Panc1 (cell line): ENCODE measurements around the gene KCNMA1. TPM values are rescaled to one million over a fixed set of nuclear protein-coding genes. Genes with fewer than 3 reads are reported as not detected.
A peak's percentile ranks its signal among the peaks of the same experiment; 100 is the strongest.

Experiments used
- ATAC-seq: fragments of 200-7000 bp; cut with Tn5 transposase; 2 replicates; pipeline ENCODE4 v1.9.1; 2020; ENCODE audit warnings: mild to moderate bottlenecking, moderate library complexity
- BruUV-seq: library from RNA; stranded (reverse); fragments of 400-500 nt; replicated peaks from 2 replicates; lab custom pipeline; 2021; lab: Mats Ljungman, UMichigan
- CTCF ChIA-PET: fragments of 300-600 bp; sonication (Branson Sonifier 250); formaldehyde crosslinking; loops from one replicate; lab custom pipeline; 2022; ENCODE audit warnings: antibody characterized with exemption; lab: Charles Lee
- POLR2A ChIA-PET: fragments of 300-600 bp; sonication (Branson Sonifier 250); formaldehyde crosslinking; loops from one replicate; lab custom pipeline; 2022; ENCODE audit warnings: antibody characterized with exemption; lab: Charles Lee
- DNase-seq: peaks from one replicate; pipeline ENCODE4 v3.0.0-alpha.2; 2010; ENCODE audit warnings: low read depth, low spot score
- H3K27ac ChIP-seq: 2 replicates; pipeline ENCODE4 v1.5.1; 2011; ENCODE audit warnings: mild to moderate bottlenecking, low read length, inconsistent platforms
- H3K27me3 ChIP-seq: fragments of 200-500 bp; sonication (Bioruptor generic); 2 replicates; pipeline ENCODE4 v1.6.0; 2014; ENCODE audit warnings: low read length, inconsistent platforms; ENCODE audit not compliant: control insufficient read depth, insufficient read depth
- H3K36me3 ChIP-seq: fragments of 200-500 bp; sonication (Bioruptor generic); 2 replicates; pipeline ENCODE4 v1.5.1; 2014; ENCODE audit warnings: inconsistent platforms, mild to moderate bottlenecking, low read length, moderate library complexity; ENCODE audit not compliant: control insufficient read depth, insufficient read depth
- H3K4me1 ChIP-seq: 2 replicates; pipeline ENCODE4 v1.5.1; 2011; ENCODE audit warnings: inconsistent platforms, mild to moderate bottlenecking, low read length, moderate library complexity; ENCODE audit not compliant: control insufficient read depth, insufficient read depth
- H3K4me3 ChIP-seq, 2 experiments: 2 replicates each; pipeline ENCODE4 v1.5.1; 2011 to 2012; ENCODE audit warnings: low read depth in 2 of 2, low read length in 2 of 2, mild to moderate bottlenecking in 2 of 2, inconsistent platforms in 1 of 2, moderate library complexity in 1 of 2
- H3K9me3 ChIP-seq: fragments of 200-500 bp; sonication (Bioruptor generic); 2 replicates; pipeline ENCODE4 v1.5.1; 2014; ENCODE audit warnings: low read depth, mild to moderate bottlenecking, inconsistent platforms, low read length, moderate library complexity; ENCODE audit not compliant: control insufficient read depth, insufficient read depth
- POLR2AphosphoS5 ChIP-seq: IDR thresholded peaks from 2 replicates; pipeline ENCODE4 v1.6.1; 2012; ENCODE audit warnings: mild to moderate bottlenecking, low read depth, low read length, moderate library complexity
- SIN3A ChIP-seq: IDR thresholded peaks from 2 replicates; pipeline ENCODE4 v1.6.1; 2012; ENCODE audit warnings: low read depth, mild to moderate bottlenecking, low read length, moderate library complexity, borderline replicate concordance; ENCODE audit not compliant: insufficient read depth
- TCF7L2 ChIP-seq: IDR thresholded peaks from 2 replicates; pipeline ENCODE4 v1.6.1; 2011; ENCODE audit warnings: mild to moderate bottlenecking, low read depth, low read length, inconsistent platforms
- in situ Hi-C: cut with HindIII; loops from 2 replicates; pipeline ENCODE4 v1.10.0; 2016; ENCODE audit warnings: low sequenced_read_pairs, low pct_unique_long_range_greater_than_20kb
- intact Hi-C: fragments of 100-400 bp; cut with micrococcal nuclease; formaldehyde crosslinking; loops from one replicate; pipeline ENCODE4 v1.10.0; 2022; ENCODE audit not compliant: unreplicated experiment
- total RNA-seq: library from RNA; stranded (reverse); gene quantifications from one replicate; pipeline ENCODE4 v1.2.1, GENCODE V29; 2021; ENCODE audit not compliant: unreplicated experiment
- TF ChIP-seq, protein P1 (sequence below): fragments of 450-650 bp; IDR thresholded peaks from 2 replicates; pipeline ENCODE4 v1.5.1; 2017; ENCODE audit warnings: mild to moderate bottlenecking
- TF ChIP-seq, protein P2 (sequence below), 2 experiments: IDR thresholded peaks; 2 replicates each; pipeline ENCODE4 v1.6.1; 2011 to 2012; ENCODE audit warnings: low read depth in 2 of 2, control low read depth in 1 of 2, low read length in 1 of 2, mild to moderate bottlenecking in 1 of 2, moderate library complexity in 1 of 2; ENCODE audit not compliant: insufficient read depth in 1 of 2

The KCNMA1 gene
- total RNA-seq, 1 experiment from 2014 or later: 91.9 TPM

DNA sequence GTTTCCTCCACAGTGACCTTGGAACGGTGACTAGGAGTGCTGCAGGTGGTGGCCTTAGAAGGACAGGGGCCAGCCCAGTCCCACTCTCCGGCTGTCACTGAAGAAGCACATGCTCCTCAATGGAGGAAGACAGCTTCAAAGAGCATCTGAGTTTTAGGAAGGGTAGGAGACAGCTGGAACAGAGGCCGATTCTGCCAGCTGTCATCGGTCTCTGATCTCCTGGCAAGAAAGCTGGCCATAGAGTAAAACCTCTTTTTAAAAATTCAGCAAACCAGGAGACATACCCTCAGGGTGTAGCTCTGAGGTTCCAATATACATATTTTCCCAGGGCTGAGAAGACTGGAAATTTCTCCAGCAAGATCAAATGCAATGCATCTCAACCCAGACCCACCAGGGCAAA, 55.9 kb downstream of the KCNMA1 start:
- TF ChIP-seq, protein P1, sequence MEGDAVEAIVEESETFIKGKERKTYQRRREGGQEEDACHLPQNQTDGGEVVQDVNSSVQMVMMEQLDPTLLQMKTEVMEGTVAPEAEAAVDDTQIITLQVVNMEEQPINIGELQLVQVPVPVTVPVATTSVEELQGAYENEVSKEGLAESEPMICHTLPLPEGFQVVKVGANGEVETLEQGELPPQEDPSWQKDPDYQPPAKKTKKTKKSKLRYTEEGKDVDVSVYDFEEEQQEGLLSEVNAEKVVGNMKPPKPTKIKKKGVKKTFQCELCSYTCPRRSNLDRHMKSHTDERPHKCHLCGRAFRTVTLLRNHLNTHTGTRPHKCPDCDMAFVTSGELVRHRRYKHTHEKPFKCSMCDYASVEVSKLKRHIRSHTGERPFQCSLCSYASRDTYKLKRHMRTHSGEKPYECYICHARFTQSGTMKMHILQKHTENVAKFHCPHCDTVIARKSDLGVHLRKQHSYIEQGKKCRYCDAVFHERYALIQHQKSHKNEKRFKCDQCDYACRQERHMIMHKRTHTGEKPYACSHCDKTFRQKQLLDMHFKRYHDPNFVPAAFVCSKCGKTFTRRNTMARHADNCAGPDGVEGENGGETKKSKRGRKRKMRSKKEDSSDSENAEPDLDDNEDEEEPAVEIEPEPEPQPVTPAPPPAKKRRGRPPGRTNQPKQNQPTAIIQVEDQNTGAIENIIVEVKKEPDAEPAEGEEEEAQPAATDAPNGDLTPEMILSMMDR: no peak
- TF ChIP-seq SIN3A: no peak
- TF ChIP-seq, protein P2, sequence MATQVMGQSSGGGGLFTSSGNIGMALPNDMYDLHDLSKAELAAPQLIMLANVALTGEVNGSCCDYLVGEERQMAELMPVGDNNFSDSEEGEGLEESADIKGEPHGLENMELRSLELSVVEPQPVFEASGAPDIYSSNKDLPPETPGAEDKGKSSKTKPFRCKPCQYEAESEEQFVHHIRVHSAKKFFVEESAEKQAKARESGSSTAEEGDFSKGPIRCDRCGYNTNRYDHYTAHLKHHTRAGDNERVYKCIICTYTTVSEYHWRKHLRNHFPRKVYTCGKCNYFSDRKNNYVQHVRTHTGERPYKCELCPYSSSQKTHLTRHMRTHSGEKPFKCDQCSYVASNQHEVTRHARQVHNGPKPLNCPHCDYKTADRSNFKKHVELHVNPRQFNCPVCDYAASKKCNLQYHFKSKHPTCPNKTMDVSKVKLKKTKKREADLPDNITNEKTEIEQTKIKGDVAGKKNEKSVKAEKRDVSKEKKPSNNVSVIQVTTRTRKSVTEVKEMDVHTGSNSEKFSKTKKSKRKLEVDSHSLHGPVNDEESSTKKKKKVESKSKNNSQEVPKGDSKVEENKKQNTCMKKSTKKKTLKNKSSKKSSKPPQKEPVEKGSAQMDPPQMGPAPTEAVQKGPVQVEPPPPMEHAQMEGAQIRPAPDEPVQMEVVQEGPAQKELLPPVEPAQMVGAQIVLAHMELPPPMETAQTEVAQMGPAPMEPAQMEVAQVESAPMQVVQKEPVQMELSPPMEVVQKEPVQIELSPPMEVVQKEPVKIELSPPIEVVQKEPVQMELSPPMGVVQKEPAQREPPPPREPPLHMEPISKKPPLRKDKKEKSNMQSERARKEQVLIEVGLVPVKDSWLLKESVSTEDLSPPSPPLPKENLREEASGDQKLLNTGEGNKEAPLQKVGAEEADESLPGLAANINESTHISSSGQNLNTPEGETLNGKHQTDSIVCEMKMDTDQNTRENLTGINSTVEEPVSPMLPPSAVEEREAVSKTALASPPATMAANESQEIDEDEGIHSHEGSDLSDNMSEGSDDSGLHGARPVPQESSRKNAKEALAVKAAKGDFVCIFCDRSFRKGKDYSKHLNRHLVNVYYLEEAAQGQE (IDR thresholded peaks at IDR 0.05; ENCODE audit: insufficient read depth in 1 of 2, low read depth in 2 of 2, low read length in 1 of 2): no peak
- no peak for TF ChIP-seq POLR2AphosphoS5
- no peak for TF ChIP-seq TCF7L2
- DNase-seq (no peak), ATAC-seq (no peak)
- POLR2A ChIA-PET: interaction anchor here (0.5 kb wide), 1 partner anchor 167 kb away, joined by 5 read pairs; no protein-coding TSS in a partner anchor
- Histone ChIP-seq H3K4me1 (peaks cover 66% of the 10 kb centered on the region), H3K36me3 (no peaks in the 10 kb centered on the region), H3K4me3 (no peak overlapping the region), H3K9me3 (no peaks in the 10 kb centered on the region), H3K27me3 (no peaks in the 10 kb centered on the region), H3K27ac (peak overlapping the region; percentile 64)
- in situ Hi-C loops: no loop called here
- CTCF ChIA-PET: interaction anchor here (0.6 to 1.4 kb wide), 2 partner anchors 9 to 28 kb away, joined by 5 read pairs; no protein-coding TSS in a partner anchor
- intact Hi-C loops: no loop called here
- BruUV-seq: no TSS peak

GRCh38 chr10:77580482-77580881, 57.1 kb downstream of the KCNMA1 start:
- ATAC-seq: no peak
- Histone ChIP-seq H3K27ac (peak overlapping the region; percentile 25; the same call in 1 of the 2 replicates), H3K4me1 (peaks cover 65% of the 10 kb centered on the region), H3K36me3 (no peaks in the 10 kb centered on the region), H3K9me3 (no peaks in the 10 kb centered on the region), H3K27me3 (no peaks in the 10 kb centered on the region), H3K4me3 (no peak overlapping the region)
- CTCF ChIA-PET: no interaction called here
- in situ Hi-C loops (no loop called here), intact Hi-C loops (no loop called here)
- POLR2A ChIA-PET: no interaction called here
- DNase-seq: no peak
- BruUV-seq: no TSS peak
- TF ChIP-seq TCF7L2 (no peak), SIN3A (no peak), POLR2AphosphoS5 (no peak)
- TF ChIP-seq, protein P2 (IDR thresholded peaks at IDR 0.05; ENCODE audit: insufficient read depth in 1 of 2, low read depth in 2 of 2, low read length in 1 of 2): no peak
- TF ChIP-seq, protein P1: no peak
